HepG2 (cell line): Measurements from ENCODE around the gene TUBA4A. TPM values are rescaled to one million over a fixed set of nuclear protein-coding genes. Genes with fewer than 3 reads are reported as not detected.
A peak's percentile ranks its signal among the peaks of the same experiment; 100 is the strongest.

Source experiments
- BCL3 ChIP-seq: sonication (generic); formaldehyde crosslinking; IDR thresholded peaks from 2 replicates; pipeline ENCODE4 v1.5.1; 2020; ENCODE audit warnings: mild to moderate bottlenecking, missing genetic modification reagents, moderate library complexity
- HNF4G ChIP-seq, 2 experiments: sonication (generic) in 1 of 2; formaldehyde crosslinking in 1 of 2; IDR thresholded peaks; 2 replicates each; pipeline versions ENCODE4 v1.4.0 to v1.6.1; 2011 to 2020; ENCODE audit warnings: borderline replicate concordance in 2 of 2, low read depth in 2 of 2, mild to moderate bottlenecking in 2 of 2, low read length in 1 of 2, missing genetic modification reagents in 1 of 2, moderate library complexity in 1 of 2
- IRF9 ChIP-seq: sonication (generic); formaldehyde crosslinking; IDR thresholded peaks from 2 replicates; pipeline ENCODE4 v1.8.0; 2022; ENCODE audit warnings: missing genetic modification reagents, mild to moderate bottlenecking, borderline replicate concordance
- KAT7 ChIP-seq: IDR thresholded peaks from 2 replicates; pipeline ENCODE4 v1.6.1; 2018; ENCODE audit warnings: borderline replicate concordance, missing compliant biosample characterization
- KIAA2018 ChIP-seq: sonication (generic); formaldehyde crosslinking; IDR thresholded peaks from 2 replicates; pipeline ENCODE4 v1.5.0; 2020; ENCODE audit warnings: mild to moderate bottlenecking, missing genetic modification reagents, borderline replicate concordance
- NFKB2 ChIP-seq: sonication (generic); formaldehyde crosslinking; IDR thresholded peaks from 2 replicates; pipeline ENCODE4 v1.4.0; 2020; ENCODE audit warnings: missing genetic modification reagents, borderline replicate concordance
- NR2C2 ChIP-seq: sonication (generic); formaldehyde crosslinking; IDR thresholded peaks from 2 replicates; pipeline ENCODE4 v1.4.0; 2020; ENCODE audit warnings: missing genetic modification reagents, mild to moderate bottlenecking, moderate library complexity, borderline replicate concordance
- NRL ChIP-seq: sonication (generic); formaldehyde crosslinking; IDR thresholded peaks from 2 replicates; pipeline ENCODE4 v1.5.0; 2020; ENCODE audit warnings: missing genetic modification reagents, mild to moderate bottlenecking, moderate library complexity, borderline replicate concordance
- SP2 ChIP-seq: sonication (generic); formaldehyde crosslinking; IDR thresholded peaks from 2 replicates; pipeline ENCODE4 v1.5.1; 2020; ENCODE audit warnings: mild to moderate bottlenecking, missing genetic modification reagents
- THAP11 ChIP-seq: IDR thresholded peaks from 2 replicates; pipeline ENCODE4 v1.6.1; 2016; ENCODE audit warnings: missing biosample characterization, missing genetic modification reagents
- TRAFD1 ChIP-seq: sonication (generic); formaldehyde crosslinking; IDR thresholded peaks from 2 replicates; pipeline ENCODE4 v1.5.1; 2020; ENCODE audit warnings: missing genetic modification reagents, mild to moderate bottlenecking, borderline replicate concordance
- ZNF143 ChIP-seq: sonication (generic); formaldehyde crosslinking; IDR thresholded peaks from 2 replicates; pipeline ENCODE4 v1.4.0; 2020; ENCODE audit warnings: missing genetic modification reagents
- ZNF160 ChIP-seq: sonication (generic); formaldehyde crosslinking; IDR thresholded peaks from 2 replicates; pipeline ENCODE4 v1.8.0; 2022; ENCODE audit warnings: mild to moderate bottlenecking, inconsistent platforms, missing genetic modification reagents
- ZNF530 ChIP-seq: sonication (generic); formaldehyde crosslinking; IDR thresholded peaks from 2 replicates; pipeline ENCODE4 v1.5.0; 2020; ENCODE audit warnings: low read depth, mild to moderate bottlenecking, missing genetic modification reagents
- ZNF546 ChIP-seq: sonication (generic); formaldehyde crosslinking; conservative IDR thresholded peaks from 2 replicates; pipeline ENCODE4 v1.8.1; 2023; ENCODE audit warnings: mild to moderate bottlenecking, missing genetic modification reagents
- polyA plus RNA-seq, 8 experiments: library from polyadenylated mRNA; depleted of rRNA in 3 of 8; stranded (reverse) in 7 of 8; unstranded in 1 of 8; fragments of >200 nt; fragmentation: Illumina TruSeq in 4 of 8; extraction: Trizol in 4 of 8; gene quantifications; 2 replicates each; pipeline versions ENCODE4 v1.2.1 to v1.2.3, GENCODE V29; 2011 to 2016; ENCODE audit warnings: low read depth in 4 of 8, missing spikeins in 1 of 8, mixed read lengths in 1 of 8; ENCODE audit not compliant: insufficient read depth in 1 of 8
- total RNA-seq, 5 experiments: library from RNA; depleted of rRNA; stranded (reverse); fragments of >200 nt; fragmentation: Illumina TruSeq; extraction: Trizol; gene quantifications; 2 replicates each; pipeline ENCODE4 v1.2.3, GENCODE V29; 2016; ENCODE audit warnings: low read depth in 1 of 5

Gene TUBA4A
- total and polyA plus RNA-seq, 2 of the 13 experiments (the other 11 are each of a cell fraction or from before 2014, with no cell fraction given), result 1.3 to 12.7 TPM

GRCh38 chr2:219298759-219299371, 45.1 kb upstream of the TUBA4A start (continued):
- TF ChIP-seq ZNF530 (CRISPR knock-in tag), result no peak
- 0 out of 2 replicates have a peak, but pooled peaks have one; percentile 72 for TF ChIP-seq TRAFD1
- no peak for TF ChIP-seq ZNF143 (CRISPR knock-in tag)
- TF ChIP-seq ZNF160 (CRISPR knock-in tag), result 0 out of 2 replicates have a peak, but pooled peaks have one; percentile 24
- peak; percentile 37; the same call in 1 of the 2 replicates for TF ChIP-seq SP2
- TF ChIP-seq KAT7 (CRISPR knock-in tag), result no peak
- no peak for TF ChIP-seq NRL
- TF ChIP-seq ZNF546 (CRISPR knock-in tag), result no peak; the same call in 1 of the 2 replicates
- TF ChIP-seq NR2C2, result peak; percentile 51; the same call in 1 of the 2 replicates
- no peak for TF ChIP-seq KIAA2018 (CRISPR knock-in tag)
- peak; percentile 86; the same call in 1 of the 2 replicates for TF ChIP-seq BCL3 (CRISPR knock-in tag)
- TF ChIP-seq HNF4G (IDR thresholded peaks at IDR 0.05; ENCODE audit: borderline replicate concordance, low read depth, low read length), result peak; percentile 73; the same call in 1 of the 2 replicates
- no peak; the same call in 1 of the 2 replicates for TF ChIP-seq HNF4G (CRISPR knock-in tag; IDR thresholded peaks at IDR 0.05; ENCODE audit: borderline replicate concordance, low read depth)
- peak; percentile 74; the same call in 1 of the 2 replicates for TF ChIP-seq IRF9 (CRISPR knock-in tag)
- 0 out of 2 replicates have a peak, but pooled peaks have one; percentile 35 for TF ChIP-seq NFKB2 (CRISPR knock-in tag)
- 0 out of 2 replicates have a peak, but pooled peaks have one; percentile 19 for TF ChIP-seq THAP11
